ENCODE measurements around the gene TMEM212.
A peak's percentile ranks its signal among the peaks of the same experiment; 100 is the strongest.
"Not testable (repeated sequence)": the region's sequence is repeated elsewhere in the genome, so short reads cannot be mapped to it uniquely, and the experiment has no call there.

The TMEM212 gene

GRCh38 chr3:171836855-171837254 lies 6.3 kb upstream of the TMEM212 start:
- DNase-seq = no peak

- no peak for DNase-seq
Measured at GRCh38 chr3:171837698-171838097, 5.5 kb upstream of the TMEM212 start.

GRCh38 chr3:171838218-171838720 lies 4.9 kb upstream of the TMEM212 start:
- DNase-seq = peak; percentile 63

- DNase-seq = no peak
Measured at GRCh38 chr3:171839270-171839669, 3.9 kb upstream of the TMEM212 start.

GRCh38 chr3:171840445-171840810 lies 2.7 kb upstream of the TMEM212 start:
- no peak for DNase-seq

GRCh38 chr3:171840811-171841619 lies 2.1 kb upstream of the TMEM212 start:
- DNase-seq = no peak

- DNase-seq = no peak
Measured at GRCh38 chr3:171841620-171842000, 1.5 kb upstream of the TMEM212 start.

- no peak for DNase-seq
Measured at GRCh38 chr3:171844873-171845272, 1.7 kb downstream of the TMEM212 start.

- no peak for DNase-seq
Measured at GRCh38 chr3:171845481-171846284, 2.5 kb downstream of the TMEM212 start.

GRCh38 chr3:171846597-171846996 lies 3.4 kb downstream of the TMEM212 start:
- no peak for DNase-seq

- no peak for DNase-seq
Measured at GRCh38 chr3:171847133-171847532, 4.0 kb downstream of the TMEM212 start.

GRCh38 chr3:171847595-171848259 lies 4.6 kb downstream of the TMEM212 start:
- no peak for DNase-seq

GRCh38 chr3:171849617-171850319 lies 6.6 kb downstream of the TMEM212 start:
- DNase-seq = no peak

GRCh38 chr3:171850320-171850959 lies 7.3 kb downstream of the TMEM212 start:
- DNase-seq = no peak

- DNase-seq = no peak
Measured at GRCh38 chr3:171850960-171851659, 8.0 kb downstream of the TMEM212 start.

GRCh38 chr3:171851660-171852058 lies 8.5 kb downstream of the TMEM212 start:
- DNase-seq = no peak

- no peak for DNase-seq
Measured at GRCh38 chr3:171854649-171855305, 11.6 kb downstream of the TMEM212 start.

- not testable (repeated sequence) for DNase-seq
Measured at GRCh38 chr3:171858770-171859169, 15.6 kb downstream of the TMEM212 start.

- DNase-seq = peak; percentile 75
Measured at GRCh38 chr3:171860830-171861535, 17.8 kb downstream of the TMEM212 start.

GRCh38 chr3:171862392-171862791 lies 19.2 kb downstream of the TMEM212 start:
- DNase-seq = no peak

Measured in left hindlimb (tissue), 1 donor.